Osteoblast (primary cell): ENCODE data around the gene PRKCB. TPM values are rescaled to one million over a fixed set of nuclear protein-coding genes. Genes with fewer than 3 reads are reported as not detected.

Experiments
- DNase-seq: peaks from one replicate; pipeline ENCODE4 v3.0.0; 2011; ENCODE audit warnings: low spot score, mixed read lengths; ENCODE audit not compliant: insufficient read length; ENCODE audit errors: missing footprints
- H2AFZ ChIP-seq: 2 replicates; pipeline ENCODE4 v1.6.0; 2011; ENCODE audit warnings: mild to moderate bottlenecking, low read length
- H3K27ac ChIP-seq: 2 replicates; pipeline ENCODE4 v1.5.1; 2011; ENCODE audit warnings: mild to moderate bottlenecking, low read depth, low read length, moderate library complexity
- H3K27me3 ChIP-seq: 2 replicates; pipeline ENCODE4 v1.6.0; 2012; ENCODE audit warnings: mild to moderate bottlenecking, control low read depth, inconsistent platforms, low read length, moderate library complexity; ENCODE audit not compliant: insufficient read depth
- H3K36me3 ChIP-seq: 2 replicates; pipeline ENCODE4 v1.5.1; 2011; ENCODE audit warnings: mild to moderate bottlenecking, low read length, control low read depth, moderate library complexity; ENCODE audit not compliant: insufficient read depth
- H3K4me1 ChIP-seq: 2 replicates; pipeline ENCODE4 v1.5.1; 2011; ENCODE audit warnings: mild to moderate bottlenecking, low read length, control low read depth, moderate library complexity; ENCODE audit not compliant: insufficient read depth
- H3K4me2 ChIP-seq: 2 replicates; pipeline ENCODE4 v1.6.0; 2011; ENCODE audit warnings: mild to moderate bottlenecking, low read length; ENCODE audit not compliant: insufficient read depth
- H3K4me3 ChIP-seq: fragments of 200-600 bp; sonication (generic); 3 replicates; pipeline ENCODE4 v1.5.1; 2012; ENCODE audit warnings: mild to moderate bottlenecking, low read length, inconsistent platforms; ENCODE audit not compliant: insufficient read depth
- H3K79me2 ChIP-seq: 2 replicates; pipeline ENCODE4 v1.6.0; 2012; ENCODE audit warnings: mild to moderate bottlenecking, low read length, control low read depth, inconsistent platforms; ENCODE audit not compliant: insufficient read depth
- H3K9me3 ChIP-seq: 2 replicates; pipeline ENCODE4 v1.5.1; 2011; ENCODE audit warnings: low read depth, low read length, control low read depth
- H4K20me1 ChIP-seq: 2 replicates; pipeline ENCODE4 v1.6.0; 2012; ENCODE audit warnings: mild to moderate bottlenecking, low read length, control low read depth; ENCODE audit not compliant: insufficient read depth
- CTCF ChIP-seq: IDR thresholded peaks from 2 replicates; pipeline ENCODE4 v1.5.1; 2011; ENCODE audit warnings: mild to moderate bottlenecking, low read depth, low read length, moderate library complexity; ENCODE audit errors: extremely low read depth
- total RNA-seq: library from RNA; depleted of rRNA; stranded (reverse); fragments of >200 nt; gene quantifications from 2 replicates; pipeline ENCODE4 v1.2.3, GENCODE V29; 2012

Gene PRKCB
- total RNA-seq, 1 donor = under 0.01 TPM

GRCh38 chr16:24135624-24136565 lies 300.1 kb downstream of the PRKCB start:
- Histone ChIP-seq H3K27ac (no peak overlapping the region), H3K4me2 (no peak overlapping the region), H3K4me1 (no peaks in the 10 kb centered on the region)

GRCh38 chr16:24138024-24138423 lies 302.2 kb downstream of the PRKCB start:
- no peak overlapping the region for H3K4me3 ChIP-seq
- H3K27me3 ChIP-seq = no peaks in the 10 kb centered on the region
- H3K36me3 ChIP-seq = no peaks in the 10 kb centered on the region
- no peak overlapping the region for H3K4me2 ChIP-seq
- no peaks in the 10 kb centered on the region for H3K4me1 ChIP-seq
- no peak for DNase-seq
- no peak overlapping the region for H2AFZ ChIP-seq
- H3K9me3 ChIP-seq = no peaks in the 10 kb centered on the region
- TF ChIP-seq CTCF = no peak
- no peak overlapping the region for H3K27ac ChIP-seq
- H3K79me2 ChIP-seq = no peaks in the 10 kb centered on the region
- H4K20me1 ChIP-seq = no peaks in the 10 kb centered on the region

More at GRCh38 chr16:24135624-24136565, 300.1 kb downstream of the PRKCB start:
- peak; percentile 32 for DNase-seq
- TF ChIP-seq CTCF = no peak
- Histone ChIP-seq H2AFZ (no peak overlapping the region), H3K27me3 (no peaks in the 10 kb centered on the region), H3K9me3 (no peaks in the 10 kb centered on the region), H4K20me1 (no peaks in the 10 kb centered on the region), H3K36me3 (no peaks in the 10 kb centered on the region), H3K4me3 (no peak overlapping the region), H3K79me2 (no peaks in the 10 kb centered on the region)

GRCh38 chr16:24138575-24138974 lies 302.8 kb downstream of the PRKCB start:
- no peak for TF ChIP-seq CTCF
- no peak for DNase-seq
- no peak overlapping the region for H3K4me3 ChIP-seq

GRCh38 chr16:24139282-24139681 lies 303.5 kb downstream of the PRKCB start:
- Histone ChIP-seq H3K79me2 (no peaks in the 10 kb centered on the region), H3K27me3 (no peaks in the 10 kb centered on the region), H3K9me3 (no peaks in the 10 kb centered on the region), H4K20me1 (no peaks in the 10 kb centered on the region), H3K27ac (no peak overlapping the region), H3K4me3 (no peak overlapping the region), H3K4me2 (no peak overlapping the region), H3K36me3 (no peaks in the 10 kb centered on the region), H3K4me1 (no peaks in the 10 kb centered on the region), H2AFZ (no peak overlapping the region)
- no peak for TF ChIP-seq CTCF
- DNase-seq = no peak

More at GRCh38 chr16:24138575-24138974, 302.8 kb downstream of the PRKCB start:
- Histone ChIP-seq H3K4me2 (no peak overlapping the region), H3K36me3 (no peaks in the 10 kb centered on the region), H3K27ac (no peak overlapping the region), H3K79me2 (no peaks in the 10 kb centered on the region), H3K27me3 (no peaks in the 10 kb centered on the region), H2AFZ (no peak overlapping the region), H3K9me3 (no peaks in the 10 kb centered on the region), H3K4me1 (no peaks in the 10 kb centered on the region), H4K20me1 (no peaks in the 10 kb centered on the region)
